ENCODE data around the gene MIDN.
A peak's percentile ranks its signal among the peaks of the same experiment; 100 is the strongest.
"Not testable (repeated sequence)": the region's sequence is repeated elsewhere in the genome, so short reads cannot be mapped to it uniquely, and the experiment has no call there.

MIDN gene

GRCh38 chr19:1246265-1247087 lies 1.9 kb upstream of the MIDN start:
- H3K9me3 ChIP-seq (ENCODE audit: insufficient read depth, low read depth, low read length); H3K4me3 ChIP-seq (ENCODE audit: low read depth, low read length); H3K14ac ChIP-seq (ENCODE audit: low read length); H2AFZ ChIP-seq (ENCODE audit: insufficient read depth, low read length, poor library complexity); H3K18ac ChIP-seq (ENCODE audit: low read length); H3K27ac ChIP-seq (ENCODE audit: low read depth, low read length); H3K9ac ChIP-seq (ENCODE audit: low read length); H4K8ac ChIP-seq (ENCODE audit: low read depth, low read length); H2BK120ac ChIP-seq (ENCODE audit: insufficient read depth, low read length, poor library complexity); H3K23ac ChIP-seq (ENCODE audit: low read length); H3K27me3 ChIP-seq (ENCODE audit: insufficient read depth, low read length); H4K91ac ChIP-seq (ENCODE audit: low read depth, low read length); H2AK5ac ChIP-seq (ENCODE audit: low read length); H4K12ac ChIP-seq (ENCODE audit: low read depth, low read length); H3K4me2 ChIP-seq (ENCODE audit: low read length); H3K4ac ChIP-seq (ENCODE audit: low read depth, low read length); DNase-seq; H2BK12ac ChIP-seq (ENCODE audit: low read length); H2BK5ac ChIP-seq (ENCODE audit: low read depth, low read length, poor library complexity): not testable (repeated sequence)
- peaks cover 28% of the 10 kb centered on the region for H3K79me2 ChIP-seq (ENCODE audit: control insufficient read depth, insufficient read depth, low read length, poor library complexity)
- WGBS (ENCODE audit: extremely low coverage, insufficient coverage, insufficient read length): no CpG with 5 or more reads among the region's 27 CpGs
- H3K79me1 ChIP-seq (ENCODE audit: low read length): peaks cover 34% of the 10 kb centered on the region
- H3K4me1 ChIP-seq (ENCODE audit: control insufficient read depth in 1 of 2, insufficient read depth in 2 of 2, low read length in 2 of 2): peaks cover 8 to 15% of the 10 kb centered on the region in 2 experiments
- H3K36me3 ChIP-seq (ENCODE audit: control insufficient read depth in 1 of 2, insufficient read depth in 2 of 2, low read length in 2 of 2): peaks cover 23 to 27% of the 10 kb centered on the region in 2 experiments

GRCh38 chr19:1247748-1248138 lies 640 bp upstream of the MIDN start:
- H4K8ac ChIP-seq (ENCODE audit: low read depth, low read length): peak overlapping the region; percentile 89
- peak overlapping the region; percentile 90 for H4K91ac ChIP-seq (ENCODE audit: low read depth, low read length)
- no peaks in the 10 kb centered on the region for H3K9me3 ChIP-seq (ENCODE audit: insufficient read depth, low read depth, low read length)
- peak overlapping the region; percentile 97 for H3K18ac ChIP-seq (ENCODE audit: low read length)
- peak overlapping the region; percentile 82 for H2BK120ac ChIP-seq (ENCODE audit: insufficient read depth, low read length, poor library complexity)
- H2BK12ac ChIP-seq (ENCODE audit: low read length): peak overlapping the region; percentile 46
- no peak overlapping the region for H3K9ac ChIP-seq (ENCODE audit: low read length)
- H3K27me3 ChIP-seq (ENCODE audit: insufficient read depth, low read length): no peaks in the 10 kb centered on the region
- H2BK5ac ChIP-seq (ENCODE audit: low read depth, low read length, poor library complexity): peak overlapping the region; percentile 94
- H3K23ac ChIP-seq (ENCODE audit: low read length): no peak overlapping the region
- no peak for DNase-seq
- WGBS (ENCODE audit: extremely low coverage, insufficient coverage, insufficient read length): no CpG with 5 or more reads among the region's 8 CpGs
- peak overlapping the region; percentile 80 for H3K4me2 ChIP-seq (ENCODE audit: low read length)
- H2AK5ac ChIP-seq (ENCODE audit: low read length): peak overlapping the region; percentile 49
- H3K79me2 ChIP-seq (ENCODE audit: control insufficient read depth, insufficient read depth, low read length, poor library complexity): peaks cover 33% of the 10 kb centered on the region
- peaks cover 12 to 13% of the 10 kb centered on the region in 2 experiments for H3K4me1 ChIP-seq (ENCODE audit: control insufficient read depth in 1 of 2, insufficient read depth in 2 of 2, low read length in 2 of 2)
- peak overlapping the region; percentile 74 for H2AFZ ChIP-seq (ENCODE audit: insufficient read depth, low read length, poor library complexity)
- H3K27ac ChIP-seq (ENCODE audit: low read depth, low read length): peak overlapping the region; percentile 69
- no peak overlapping the region for H4K12ac ChIP-seq (ENCODE audit: low read depth, low read length)
- H3K79me1 ChIP-seq (ENCODE audit: low read length): peaks cover 42% of the 10 kb centered on the region
- H3K14ac ChIP-seq (ENCODE audit: low read length): peak overlapping the region; percentile 86
- H3K4me3 ChIP-seq (ENCODE audit: low read depth, low read length): peak overlapping the region; percentile 37
- peak overlapping the region; percentile 20 for H3K4ac ChIP-seq (ENCODE audit: low read depth, low read length)
- H3K36me3 ChIP-seq (ENCODE audit: control insufficient read depth in 1 of 2, insufficient read depth in 2 of 2, low read length in 2 of 2): peaks cover 34 to 38% of the 10 kb centered on the region in 2 experiments

GRCh38 chr19:1248786-1249297 lies 459 bp downstream of the MIDN start:
- Histone ChIP-seq H3K4me1 (ENCODE audit: control insufficient read depth in 1 of 2, insufficient read depth in 2 of 2, low read length in 2 of 2) (peaks cover 16 to 17% of the 10 kb centered on the region in 2 experiments), H3K27me3 (ENCODE audit: insufficient read depth, low read length) (no peaks in the 10 kb centered on the region), H3K14ac (ENCODE audit: low read length) (peak overlapping the region; percentile 95), H2BK5ac (ENCODE audit: low read depth, low read length, poor library complexity) (peak overlapping the region; percentile 96), H3K9me3 (ENCODE audit: insufficient read depth, low read depth, low read length) (no peaks in the 10 kb centered on the region), H4K8ac (ENCODE audit: low read depth, low read length) (peak overlapping the region; percentile 92), H3K27ac (ENCODE audit: low read depth, low read length) (peak overlapping the region; percentile 98), H4K91ac (ENCODE audit: low read depth, low read length) (peak overlapping the region; percentile 94), H2BK12ac (ENCODE audit: low read length) (no peak overlapping the region), H2BK120ac (ENCODE audit: insufficient read depth, low read length, poor library complexity) (peak overlapping the region; percentile 94), H3K36me3 (ENCODE audit: control insufficient read depth in 1 of 2, insufficient read depth in 2 of 2, low read length in 2 of 2) (peaks cover 45 to 48% of the 10 kb centered on the region in 2 experiments), H3K79me2 (ENCODE audit: control insufficient read depth, insufficient read depth, low read length, poor library complexity) (peaks cover 38% of the 10 kb centered on the region), H3K79me1 (ENCODE audit: low read length) (peaks cover 43% of the 10 kb centered on the region), H2AFZ (ENCODE audit: insufficient read depth, low read length, poor library complexity) (peak overlapping the region; percentile 56), H3K4me3 (ENCODE audit: low read depth, low read length) (peak overlapping the region; percentile 81), H2AK5ac (ENCODE audit: low read length) (peak overlapping the region; percentile 82), H3K4me2 (ENCODE audit: low read length) (peak overlapping the region; percentile 61), H3K23ac (ENCODE audit: low read length) (no peak overlapping the region), H3K4ac (ENCODE audit: low read depth, low read length) (peak overlapping the region; percentile 80), H3K18ac (ENCODE audit: low read length) (peak overlapping the region; percentile 95), H4K12ac (ENCODE audit: low read depth, low read length) (peak overlapping the region; percentile 78), H3K9ac (ENCODE audit: low read length) (peak overlapping the region; percentile 86)
- DNase-seq: peak; percentile 65 to 85
- WGBS (ENCODE audit: extremely low coverage, insufficient coverage, insufficient read length): no CpG with 5 or more reads among the region's 74 CpGs

GRCh38 chr19:1249298-1249989 lies 1.1 kb downstream of the MIDN start:
- peak overlapping the region; percentile 98 for H4K91ac ChIP-seq (ENCODE audit: low read depth, low read length)
- peak overlapping the region; percentile 98 for H3K9ac ChIP-seq (ENCODE audit: low read length)
- peaks cover 41% of the 10 kb centered on the region for H3K79me2 ChIP-seq (ENCODE audit: control insufficient read depth, insufficient read depth, low read length, poor library complexity)
- peak overlapping the region; percentile 55 for H4K12ac ChIP-seq (ENCODE audit: low read depth, low read length)
- no CpG with 5 or more reads among the region's 102 CpGs for WGBS (ENCODE audit: extremely low coverage, insufficient coverage, insufficient read length)
- H3K27ac ChIP-seq (ENCODE audit: low read depth, low read length): peak overlapping the region; percentile 98
- H3K4me3 ChIP-seq (ENCODE audit: low read depth, low read length): peak overlapping the region; percentile 96
- no peak overlapping the region for H2AFZ ChIP-seq (ENCODE audit: insufficient read depth, low read length, poor library complexity)
- peak overlapping the region; percentile 62 for H3K4me2 ChIP-seq (ENCODE audit: low read length)
- no peaks in the 10 kb centered on the region for H3K9me3 ChIP-seq (ENCODE audit: insufficient read depth, low read depth, low read length)
- peaks cover 45% of the 10 kb centered on the region for H3K79me1 ChIP-seq (ENCODE audit: low read length)
- H2BK12ac ChIP-seq (ENCODE audit: low read length): peak overlapping the region; percentile 65
- H3K23ac ChIP-seq (ENCODE audit: low read length): no peak overlapping the region
- peak overlapping the region; percentile 61 for H2AK5ac ChIP-seq (ENCODE audit: low read length)
- H2BK120ac ChIP-seq (ENCODE audit: insufficient read depth, low read length, poor library complexity): peak overlapping the region; percentile 94
- H3K4me1 ChIP-seq (ENCODE audit: control insufficient read depth in 1 of 2, insufficient read depth in 2 of 2, low read length in 2 of 2): peaks cover 16 to 21% of the 10 kb centered on the region in 2 experiments
- H3K18ac ChIP-seq (ENCODE audit: low read length): peak overlapping the region; percentile 95
- peak overlapping the region; percentile 92 for H3K4ac ChIP-seq (ENCODE audit: low read depth, low read length)
- H3K36me3 ChIP-seq (ENCODE audit: control insufficient read depth in 1 of 2, insufficient read depth in 2 of 2, low read length in 2 of 2): peaks cover 50% of the 10 kb centered on the region in 2 experiments
- peak overlapping the region; percentile 95 for H3K14ac ChIP-seq (ENCODE audit: low read length)
- peak overlapping the region; percentile 92 for H4K8ac ChIP-seq (ENCODE audit: low read depth, low read length)
- DNase-seq: peak; percentile 89 to 93
- no peaks in the 10 kb centered on the region for H3K27me3 ChIP-seq (ENCODE audit: insufficient read depth, low read length)
- peak overlapping the region; percentile 96 for H2BK5ac ChIP-seq (ENCODE audit: low read depth, low read length, poor library complexity)

Data from trophoblast cell (in vitro differentiated cells and primary cell).